ENCODE measurements around the gene SRF.

- TF ChIP-seq CTCF (conservative IDR thresholded peaks at IDR 0.05 in 1 of 2, IDR thresholded peaks at IDR 0.05 in 1 of 2; ENCODE audit: low read depth in 1 of 2, low read length in 2 of 2) (no peak), EZH2 (IDR thresholded peaks at IDR 0.05; ENCODE audit: low read length, missing control alignments) (no peak)
Measured at GRCh38 chr6:43219814-43220213, 48.7 kb downstream of the SRF start.
